Aorta (tissue), 5 donors: Measurements from ENCODE around the gene TRABD2B. TPM values are rescaled to one million over a fixed set of nuclear protein-coding genes. Genes with fewer than 3 reads are reported as not detected.

Source experiments
- ATAC-seq: fragments of 200-7000 bp; cut with Tn5 transposase; one replicate; pipeline ENCODE4 v1.9.1; 2022; ENCODE audit warnings: moderate library complexity; ENCODE audit not compliant: low FRiP score
- DNase-seq, 2 donors: peaks; one replicate each; pipeline ENCODE4 v3.0.0-alpha.2; 2020
- H3K27ac ChIP-seq, 2 donors: one replicate each; pipeline ENCODE4 v1.5.1; 2013; ENCODE audit warnings: low read length in 2 of 2, mild to moderate bottlenecking in 2 of 2, moderate library complexity in 2 of 2, control low read depth in 1 of 2, inconsistent platforms in 1 of 2, low read depth in 1 of 2
- H3K27me3 ChIP-seq, 2 donors: one replicate each; pipeline ENCODE4 v1.6.1; 2013; ENCODE audit warnings: control low read depth in 1 of 2, low read length in 1 of 2, mild to moderate bottlenecking in 1 of 2, moderate library complexity in 1 of 2; ENCODE audit not compliant: insufficient read depth in 2 of 2, control insufficient read depth in 1 of 2
- H3K36me3 ChIP-seq, 2 donors: one replicate each; pipeline ENCODE4 v1.6.1; 2013; ENCODE audit warnings: control low read depth in 1 of 2, low read length in 1 of 2, mild to moderate bottlenecking in 1 of 2; ENCODE audit not compliant: insufficient read depth in 2 of 2, control insufficient read depth in 1 of 2
- H3K4me1 ChIP-seq, 2 donors: one replicate each; pipeline ENCODE4 v1.6.1; 2013; ENCODE audit warnings: low read length in 2 of 2, control low read depth in 1 of 2, mild to moderate bottlenecking in 1 of 2, moderate library complexity in 1 of 2; ENCODE audit not compliant: insufficient read depth in 2 of 2, control insufficient read depth in 1 of 2
- H3K4me3 ChIP-seq, 2 donors: one replicate each; pipeline ENCODE4 v1.5.1; 2013; ENCODE audit warnings: low read length in 2 of 2, control low read depth in 1 of 2, mild to moderate bottlenecking in 1 of 2
- H3K9me3 ChIP-seq: one replicate; pipeline ENCODE4 v1.6.1; 2013; ENCODE audit warnings: mild to moderate bottlenecking, low read length; ENCODE audit not compliant: control insufficient read depth
- whole genome bisulfite sequencing, 2 donors: extraction: QIAGEN DNeasy Blood & Tissue Kit; methylation state at CpG; one replicate each; pipeline ENCODE4 v1.1.7; 2013; 5-methylcytosine and 5-hydroxymethylcytosine counted together
- intact Hi-C, 2 donors: fragments of 100-400 bp; cut with DNase I; formaldehyde crosslinking; loops; one replicate each; pipeline versions ENCODE4 v1.14.2 to v1.15.0; 2022
- polyA plus RNA-seq, 2 donors: library from polyadenylated mRNA; stranded (reverse); fragments of 200-250 nt; gene quantifications; one replicate each; pipeline ENCODE4 v1.2.3, GENCODE V29; 2013
- total RNA-seq, 2 donors: library from RNA; stranded (reverse); fragmentation: NEBNext Ultra II Directional; extraction: Animal tissue kit (Norgen Biotek cat#: 25700); gene quantifications; one replicate each; pipeline ENCODE4 v1.2.1, GENCODE V29; 2021
- donor health status: healthy with polysubstance abuse.
- donor health status: Bipolar disorder and iron deficiency.
- donor health status: DM: no; HTN: no; CAD: no.
- donor health status: DM: no; HTN: no; CAD: no.
- donor health status: DM: yes; HTN: yes; CAD: no.

The TRABD2B gene
- total and polyA plus RNA-seq, 4 donors: 6.0 to 13.3 (median 8.5) TPM

- 53 to 55% methylated on average over 4 of the region's 4 CpGs for WGBS, 2 donors
These were observed 212.1 kb downstream of the TRABD2B start for GRCh38 chr1:47785118-47785517.

GRCh38 chr1:47784497-47784822, 212.7 kb downstream of the TRABD2B start:
- Histone ChIP-seq H3K27me3 (no peaks in the 10 kb centered on the region), H3K9me3 (no peaks in the 10 kb centered on the region), H3K4me1 (peaks cover 0 to 2% of the 10 kb centered on the region in 2 donors), H3K4me3 (no peak overlapping the region), H3K27ac (peak overlapping the region in 1 of 2 donors; percentile 52), H3K36me3 (no peaks in the 10 kb centered on the region)
- 82 to 86% methylated on average over 6 of the region's 6 CpGs for WGBS, 2 donors
- intact Hi-C loops: no loop called here
- ATAC-seq (no peak), DNase-seq (no peak)

More at GRCh38 chr1:47785118-47785517, 212.1 kb downstream of the TRABD2B start:
- ATAC-seq (no peak), DNase-seq (no peak)
- peaks cover 0 to 2% of the 10 kb centered on the region in 2 donors for H3K4me1 ChIP-seq
- H3K4me3 ChIP-seq: no peak overlapping the region
- intact Hi-C loops: loop anchor here (5.0 kb wide), 2 partner anchors 112 to 147 kb away; no protein-coding TSS in a partner anchor
- peak overlapping the region in 1 of 2 donors; percentile 52 for H3K27ac ChIP-seq
- no peaks in the 10 kb centered on the region for H3K36me3 ChIP-seq
- no peaks in the 10 kb centered on the region for H3K9me3 ChIP-seq
- no peaks in the 10 kb centered on the region for H3K27me3 ChIP-seq

GRCh38 chr1:47783638-47784496, 213.3 kb downstream of the TRABD2B start:
- Histone ChIP-seq H3K27me3 (no peaks in the 10 kb centered on the region), H3K4me1 (peaks cover 0 to 2% of the 10 kb centered on the region in 2 donors), H3K36me3 (no peaks in the 10 kb centered on the region), H3K27ac (no peak overlapping the region), H3K9me3 (no peaks in the 10 kb centered on the region), H3K4me3 (no peak overlapping the region)
- intact Hi-C loops: no loop called here
- ATAC-seq: no peak
- 82 to 83% methylated on average over 14 of the region's 14 CpGs for WGBS, 2 donors
- no peak for DNase-seq

GRCh38 chr1:47782414-47783166, 214.6 kb downstream of the TRABD2B start:
- Histone ChIP-seq H3K27me3 (no peaks in the 10 kb centered on the region), H3K9me3 (no peaks in the 10 kb centered on the region), H3K4me3 (no peak overlapping the region), H3K36me3 (no peaks in the 10 kb centered on the region), H3K27ac (no peak overlapping the region), H3K4me1 (peaks cover 0 to 2% of the 10 kb centered on the region in 2 donors)
- WGBS, 2 donors: 30 to 35% methylated on average over 9 of the region's 9 CpGs
- intact Hi-C loops: no loop called here
- DNase-seq (peak; percentile 65 to 84), ATAC-seq (peak; percentile 30)

- 72 to 83% methylated on average over 22 of the region's 22 CpGs for WGBS, 2 donors
- Histone ChIP-seq H3K4me1 (peaks cover 0 to 2% of the 10 kb centered on the region in 2 donors), H3K9me3 (no peaks in the 10 kb centered on the region), H3K27me3 (no peaks in the 10 kb centered on the region), H3K27ac (no peak overlapping the region), H3K36me3 (no peaks in the 10 kb centered on the region), H3K4me3 (no peak overlapping the region)
- DNase-seq (no peak), ATAC-seq (no peak)
- intact Hi-C loops: no loop called here
These were observed 215.8 kb downstream of the TRABD2B start for GRCh38 chr1:47781171-47781959.

GRCh38 chr1:47780469-47780995, 216.7 kb downstream of the TRABD2B start:
- no peaks in the 10 kb centered on the region for H3K36me3 ChIP-seq
- no peaks in the 10 kb centered on the region for H3K27me3 ChIP-seq
- H3K4me3 ChIP-seq: no peak overlapping the region
- H3K4me1 ChIP-seq: peaks cover 0 to 2% of the 10 kb centered on the region in 2 donors
- no peaks in the 10 kb centered on the region for H3K9me3 ChIP-seq
- no peak for DNase-seq
- WGBS, 2 donors: 92 to 94% methylated on average over 8 of the region's 8 CpGs
- H3K27ac ChIP-seq: no peak overlapping the region
- intact Hi-C loops: no loop called here
- ATAC-seq: no peak

GRCh38 chr1:47779613-47780012, 217.6 kb downstream of the TRABD2B start:
- peaks cover 0 to 2% of the 10 kb centered on the region in 2 donors for H3K36me3 ChIP-seq
- 88 to 98% methylated on average over 3 of the region's 3 CpGs for WGBS, 2 donors
- no peaks in the 10 kb centered on the region for H3K27me3 ChIP-seq
- ATAC-seq: no peak
- intact Hi-C loops: no loop called here
- no peak overlapping the region for H3K27ac ChIP-seq
- no peaks in the 10 kb centered on the region for H3K9me3 ChIP-seq
- H3K4me3 ChIP-seq: no peak overlapping the region
- DNase-seq: no peak
- H3K4me1 ChIP-seq: peaks cover 0 to 2% of the 10 kb centered on the region in 2 donors

GRCh38 chr1:47778280-47778679, 218.9 kb downstream of the TRABD2B start:
- 96 to 99% methylated on average over 6 of the region's 6 CpGs for WGBS, 2 donors
- ATAC-seq (no peak), DNase-seq (no peak)
- peaks cover 0 to 2% of the 10 kb centered on the region in 2 donors for H3K4me1 ChIP-seq
- H3K27me3 ChIP-seq: no peaks in the 10 kb centered on the region
- no peak overlapping the region for H3K4me3 ChIP-seq
- intact Hi-C loops: no loop called here
- H3K36me3 ChIP-seq: peaks cover 0 to 2% of the 10 kb centered on the region in 2 donors
- H3K27ac ChIP-seq: no peak overlapping the region
- no peaks in the 10 kb centered on the region for H3K9me3 ChIP-seq
